ENCODE results near the gene IQSEC2.

IQSEC2 gene

GRCh38 chrX:53281321-53281822, at the start of gene IQSEC2:
IQSEC2 (minus strand) TSS chrX:53281584.
- DNase-seq (ENCODE audit: low read depth in 3 of 3): no peak

- no peak for DNase-seq (ENCODE audit: low read depth in 3 of 3)
Measured at GRCh38 chrX:53330331-53330730, 48.9 kb upstream of the IQSEC2 start.

- no peak for DNase-seq (ENCODE audit: low read depth in 3 of 3)
Measured at GRCh38 chrX:53324803-53325202, 43.4 kb upstream of the IQSEC2 start.

GRCh38 chrX:53324085-53324484, 42.7 kb upstream of the IQSEC2 start:
- DNase-seq (ENCODE audit: low read depth in 3 of 3): no peak

- no peak for DNase-seq (ENCODE audit: low read depth in 3 of 3)
Measured at GRCh38 chrX:53323196-53323595, 41.8 kb upstream of the IQSEC2 start.

- DNase-seq (ENCODE audit: low read depth in 3 of 3): no peak
Measured at GRCh38 chrX:53321943-53322497, 40.6 kb upstream of the IQSEC2 start.

GRCh38 chrX:53321230-53321942, 40.0 kb upstream of the IQSEC2 start:
- no peak for DNase-seq (ENCODE audit: low read depth in 3 of 3)

- no peak for DNase-seq (ENCODE audit: low read depth in 3 of 3)
Measured at GRCh38 chrX:53320543-53321229, 39.3 kb upstream of the IQSEC2 start.

GRCh38 chrX:53319614-53320542, 38.5 kb upstream of the IQSEC2 start:
- no peak for DNase-seq (ENCODE audit: low read depth in 3 of 3)

- no peak for DNase-seq (ENCODE audit: low read depth in 3 of 3)
Measured at GRCh38 chrX:53318766-53319353, 37.5 kb upstream of the IQSEC2 start.

GRCh38 chrX:53317365-53318069, 36.1 kb upstream of the IQSEC2 start:
- DNase-seq (ENCODE audit: low read depth in 3 of 3): peak; percentile 28 to 48 (median 42)

- DNase-seq (ENCODE audit: low read depth in 3 of 3): no peak
Measured at GRCh38 chrX:53316860-53317237, 35.5 kb upstream of the IQSEC2 start.

GRCh38 chrX:53316111-53316859, 34.9 kb upstream of the IQSEC2 start:
- DNase-seq (ENCODE audit: low read depth in 3 of 3): no peak

- DNase-seq (ENCODE audit: low read depth in 3 of 3): no peak
Measured at GRCh38 chrX:53313728-53314105, 32.3 kb upstream of the IQSEC2 start.

GRCh38 chrX:53312946-53313727, 31.8 kb upstream of the IQSEC2 start:
- peak; percentile 19 to 37 (median 26) for DNase-seq (ENCODE audit: low read depth in 3 of 3)

GRCh38 chrX:53309837-53310236, 28.5 kb upstream of the IQSEC2 start:
- DNase-seq (ENCODE audit: low read depth in 3 of 3): no peak

- no peak for DNase-seq (ENCODE audit: low read depth in 3 of 3)
Measured at GRCh38 chrX:53308836-53309235, 27.5 kb upstream of the IQSEC2 start.

- no peak for DNase-seq (ENCODE audit: low read depth in 3 of 3)
Measured at GRCh38 chrX:53305996-53306937, 24.9 kb upstream of the IQSEC2 start.

Measured in stimulated activated CD4-positive, alpha-beta T cell treated with anti-CD3 and anti-CD28 coated beads, TNF-alpha, amount 100 ng/mL, for 4 hours (primary cell).